Transverse colon (tissue), 4 donors: ENCODE data around the gene QRFP. TPM values are rescaled to one million over a fixed set of nuclear protein-coding genes. Genes with fewer than 3 reads are reported as not detected.

Experiments
- DNase-seq: peaks from one replicate; pipeline ENCODE4 v3.0.0-alpha.2; 2019
- H3K27ac ChIP-seq, 4 donors: fragments of 200-600 bp; sonication (generic); 2 replicates each; pipeline ENCODE4 v1.5.1; 2016 to 2018; ENCODE audit warnings: inconsistent platforms in 4 of 4
- H3K27me3 ChIP-seq: fragments of 200-600 bp; sonication (generic); 2 replicates; pipeline ENCODE4 v1.5.1; 2017; ENCODE audit warnings: inconsistent platforms
- H3K36me3 ChIP-seq, 4 donors: fragments of 200-600 bp; sonication (generic); 2 replicates each; pipeline ENCODE4 v1.5.1; 2017 to 2019; ENCODE audit warnings: inconsistent platforms in 4 of 4
- H3K4me1 ChIP-seq, 4 donors: fragments of 200-600 bp; sonication (generic); 2 replicates each; pipeline ENCODE4 v1.5.1; 2017 to 2020; ENCODE audit warnings: inconsistent platforms in 4 of 4
- H3K4me3 ChIP-seq, 4 donors: fragments of 200-600 bp; sonication (generic); 1 replicate in 1 of 4; 2 replicates in 3 of 4; pipeline versions ENCODE4 v1.5.1 to v1.6.1; 2017 to 2019; ENCODE audit warnings: inconsistent platforms in 4 of 4
- H3K9me3 ChIP-seq, 2 donors: fragments of 200-600 bp; sonication (generic); 2 replicates each; pipeline ENCODE4 v1.5.1; 2017 to 2019; ENCODE audit warnings: inconsistent platforms in 2 of 2
- EP300 ChIP-seq: sonication (generic); formaldehyde crosslinking; IDR thresholded peaks from one replicate; pipeline ENCODE4 v1.6.1; 2017; ENCODE audit warnings: antibody characterized with exemption, low read depth
- POLR2A ChIP-seq: fragments of 450-650 bp; IDR thresholded peaks from one replicate; pipeline ENCODE4 v1.6.1; 2016; ENCODE audit warnings: antibody characterized with exemption, mild to moderate bottlenecking, moderate library complexity
- POLR2AphosphoS5 ChIP-seq, 3 donors: sonication (generic); formaldehyde crosslinking; IDR thresholded peaks; one replicate each; pipeline ENCODE4 v1.6.1; 2016; ENCODE audit warnings: antibody characterized with exemption in 3 of 3
- WGBS, 2 donors: methylation state at CpG; one replicate each; pipeline ENCODE4 v1.1.5; 2018; ENCODE audit warnings: low coverage in 1 of 2; 5-methylcytosine and 5-hydroxymethylcytosine counted together
- in situ Hi-C, 4 donors: fragments of 200-750 bp; cut with MboI; loops; one replicate each; pipeline versions ENCODE4 v1.15.0 to v1.15.1; 2017; ENCODE audit warnings: low sequenced_read_pairs in 3 of 4, low pct_ligation_motif_present in 1 of 4, low pct_unique_long_range_greater_than_20kb in 1 of 4
- intact Hi-C: fragments of 100-400 bp; cut with DNase I; formaldehyde crosslinking; loops from one replicate; pipeline ENCODE4 v1.15.1; 2023; ENCODE audit warnings: low total_unique reads
- total RNA-seq, 4 donors: library from RNA; depleted of rRNA; stranded (reverse); fragments of >200 nt; gene quantifications; one replicate each; pipeline ENCODE4 v1.1.0, GENCODE V29; 2016
- TF ChIP-seq, protein P1 (sequence below), 5 experiments: fragments of 200-600 bp in 3 of 5; fragments of 450-650 bp in 2 of 5; sonication (generic) in 3 of 5; IDR thresholded peaks; 1 replicate in 2 of 5; 2 replicates in 3 of 5; pipeline ENCODE4 v1.5.1; 2016 to 2017; ENCODE audit warnings: antibody characterized with exemption in 5 of 5, inconsistent platforms in 3 of 5, mild to moderate bottlenecking in 2 of 5, moderate library complexity in 1 of 5

The QRFP gene
- total RNA-seq, 4 donors from 2014 or later = not detected

DNA sequence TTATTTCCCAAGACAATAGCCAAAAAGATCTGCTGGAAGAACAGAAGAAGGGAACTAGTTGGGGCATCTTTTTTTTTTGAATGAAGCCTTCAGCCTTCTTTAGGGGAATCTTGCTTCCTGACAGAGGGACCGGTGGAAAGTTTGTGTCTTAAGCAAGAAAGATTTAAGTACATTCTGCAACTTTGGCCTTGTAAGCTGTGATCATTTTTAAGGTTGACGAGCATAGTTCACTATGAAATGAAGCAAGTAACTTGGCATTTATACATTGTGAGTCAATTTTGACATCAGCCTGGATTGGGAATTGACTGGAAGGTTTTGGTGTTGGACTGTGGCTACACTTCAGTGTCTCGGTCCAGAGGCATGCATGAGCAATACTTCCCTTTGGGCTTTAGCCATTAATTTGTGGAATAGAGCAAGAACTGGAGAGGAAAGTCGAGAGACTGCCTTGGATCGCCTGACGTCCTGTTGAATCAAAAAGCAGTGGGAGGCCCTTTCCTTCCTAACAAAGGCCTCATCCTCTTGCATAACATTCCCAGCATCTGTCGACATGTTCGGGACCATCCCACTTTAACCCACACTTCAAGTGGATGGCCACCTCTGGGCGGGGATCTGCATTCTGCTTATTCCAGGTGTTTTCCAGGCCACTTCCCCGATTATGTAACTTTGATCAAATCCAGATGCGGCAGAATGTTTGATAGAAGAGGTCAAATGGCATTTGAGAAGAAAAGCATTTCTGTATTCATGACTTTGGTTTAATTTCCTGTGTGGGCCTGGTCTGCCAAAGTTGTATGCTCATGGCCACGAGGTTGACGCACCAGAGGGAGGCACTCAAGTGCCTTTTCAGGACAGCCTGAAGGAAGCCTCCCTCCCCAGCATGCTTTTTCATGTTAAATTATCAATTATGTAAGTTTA, 49.0 kb downstream of the QRFP start:
- 58 to 67% methylated on average over 5 to 13 of the region's 13 CpGs for WGBS, 2 donors
- no peak overlapping the region for H3K4me3 ChIP-seq
- H3K4me1 ChIP-seq = peaks cover 11 to 90% (median 51%) of the 10 kb centered on the region in 4 donors
- in situ Hi-C loops (no loop called here), intact Hi-C loops (loop anchor here (5.0 kb wide), 1 partner anchor 65 kb away; no protein-coding TSS in a partner anchor)
- H3K36me3 ChIP-seq = no peaks in the 10 kb centered on the region
- peak; percentile 59 for DNase-seq
- TF ChIP-seq POLR2AphosphoS5 (IDR thresholded peaks at IDR 0.05) (peak; percentile 64 to 82 (median 65)), EP300 (peak; percentile 72), POLR2A (no peak)
- TF ChIP-seq, protein P1, sequence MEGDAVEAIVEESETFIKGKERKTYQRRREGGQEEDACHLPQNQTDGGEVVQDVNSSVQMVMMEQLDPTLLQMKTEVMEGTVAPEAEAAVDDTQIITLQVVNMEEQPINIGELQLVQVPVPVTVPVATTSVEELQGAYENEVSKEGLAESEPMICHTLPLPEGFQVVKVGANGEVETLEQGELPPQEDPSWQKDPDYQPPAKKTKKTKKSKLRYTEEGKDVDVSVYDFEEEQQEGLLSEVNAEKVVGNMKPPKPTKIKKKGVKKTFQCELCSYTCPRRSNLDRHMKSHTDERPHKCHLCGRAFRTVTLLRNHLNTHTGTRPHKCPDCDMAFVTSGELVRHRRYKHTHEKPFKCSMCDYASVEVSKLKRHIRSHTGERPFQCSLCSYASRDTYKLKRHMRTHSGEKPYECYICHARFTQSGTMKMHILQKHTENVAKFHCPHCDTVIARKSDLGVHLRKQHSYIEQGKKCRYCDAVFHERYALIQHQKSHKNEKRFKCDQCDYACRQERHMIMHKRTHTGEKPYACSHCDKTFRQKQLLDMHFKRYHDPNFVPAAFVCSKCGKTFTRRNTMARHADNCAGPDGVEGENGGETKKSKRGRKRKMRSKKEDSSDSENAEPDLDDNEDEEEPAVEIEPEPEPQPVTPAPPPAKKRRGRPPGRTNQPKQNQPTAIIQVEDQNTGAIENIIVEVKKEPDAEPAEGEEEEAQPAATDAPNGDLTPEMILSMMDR (IDR thresholded peaks at IDR 0.05) = no peak
- peak overlapping the region; percentile 94 to 99 (median 97) for H3K27ac ChIP-seq
- no peaks in the 10 kb centered on the region for H3K9me3 ChIP-seq
- no peaks in the 10 kb centered on the region for H3K27me3 ChIP-seq

DNA sequence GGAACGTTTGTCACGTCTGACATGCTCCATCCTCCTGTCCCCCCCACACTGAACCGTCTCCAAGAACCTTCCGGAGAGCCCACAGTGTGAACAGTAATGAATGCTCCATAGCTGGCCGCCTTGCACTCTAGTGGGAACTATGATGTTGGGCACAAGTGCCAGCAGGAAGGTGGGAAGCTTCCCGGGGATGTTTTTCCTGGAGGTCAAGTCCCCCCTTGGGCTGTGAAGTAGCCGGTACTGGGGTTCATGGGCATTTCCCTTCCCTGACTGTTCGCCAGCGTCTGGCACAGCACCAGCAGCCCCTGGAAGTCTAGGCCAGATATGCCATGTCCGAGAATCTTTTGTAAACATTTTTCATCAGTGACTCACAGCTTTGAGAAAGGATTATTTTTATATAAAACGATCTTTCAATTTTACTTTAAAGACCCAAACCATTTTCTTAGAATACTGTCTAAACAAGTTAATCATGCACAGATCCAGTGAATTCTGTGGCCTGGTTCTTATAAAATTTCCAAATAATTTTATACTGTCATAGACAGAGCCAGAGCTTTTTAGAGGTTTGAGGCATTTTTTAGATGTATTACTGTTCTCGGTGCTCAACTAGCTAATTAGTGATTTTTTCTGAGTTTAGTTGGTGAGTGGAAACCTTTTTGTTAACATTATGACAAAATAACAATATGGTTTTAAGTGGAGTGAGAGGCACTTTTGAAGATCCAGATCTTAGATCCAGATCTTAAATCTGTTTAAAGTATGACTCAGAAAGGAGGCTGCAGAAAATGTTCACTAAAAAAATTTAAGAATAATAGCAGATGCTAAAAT, 49.9 kb downstream of the QRFP start:
- H3K36me3 ChIP-seq = no peaks in the 10 kb centered on the region
- H3K27me3 ChIP-seq = no peaks in the 10 kb centered on the region
- DNase-seq = no peak
- in situ Hi-C loops = no loop called here
- peaks cover 14 to 93% (median 59%) of the 10 kb centered on the region in 4 donors for H3K4me1 ChIP-seq
- intact Hi-C loops = loop anchor here (5.0 kb wide), 1 partner anchor 64 kb away; no protein-coding TSS in a partner anchor
- TF ChIP-seq, protein P1 (IDR thresholded peaks at IDR 0.05) = no peak
- peak in 2 of 3 donors; percentile 5 to 26 for TF ChIP-seq POLR2AphosphoS5 (IDR thresholded peaks at IDR 0.05)
- peak overlapping the region; percentile 94 to 99 (median 97) for H3K27ac ChIP-seq
- 45 to 54% methylated on average over 3 to 12 of the region's 12 CpGs for WGBS, 2 donors
- H3K9me3 ChIP-seq = no peaks in the 10 kb centered on the region
- peak overlapping the region in 1 of 4 donors; percentile 9 for H3K4me3 ChIP-seq

DNA sequence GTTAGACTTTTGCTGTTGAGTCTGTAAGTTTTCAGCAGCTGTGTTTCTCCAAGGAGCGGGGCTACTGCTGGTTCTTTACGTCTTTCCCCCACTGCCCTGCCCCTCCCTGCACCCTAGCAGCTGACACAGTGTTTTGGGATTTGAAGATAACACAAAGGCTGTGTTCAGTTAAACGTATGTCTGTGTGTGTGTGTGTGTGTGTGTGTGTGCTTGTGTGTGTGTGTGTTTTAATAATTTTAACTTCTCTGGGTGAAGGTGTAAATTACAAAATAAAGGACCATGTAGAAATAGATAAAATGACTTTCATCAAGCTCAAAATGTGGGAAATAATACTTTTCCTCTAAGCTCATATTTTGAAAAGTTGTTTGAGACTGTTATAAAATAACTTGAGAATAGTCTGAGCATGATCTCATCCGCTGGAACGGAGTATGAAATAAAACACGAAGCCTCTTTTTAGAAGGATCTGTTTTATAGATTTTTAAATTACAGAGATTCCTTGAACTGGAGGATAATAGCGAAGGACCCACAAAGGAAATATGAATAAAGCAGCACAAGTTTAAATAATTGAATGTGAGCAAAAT, 50.6 kb downstream of the QRFP start:
- Histone ChIP-seq H3K9me3 (no peaks in the 10 kb centered on the region), H3K27me3 (no peaks in the 10 kb centered on the region), H3K36me3 (no peaks in the 10 kb centered on the region), H3K4me3 (peak overlapping the region in 1 of 4 donors; percentile 9), H3K4me1 (peaks cover 19 to 94% (median 64%) of the 10 kb centered on the region in 4 donors), H3K27ac (peak overlapping the region; percentile 94 to 99 (median 97))
- DNase-seq = no peak
- intact Hi-C loops (loop anchor here (5.0 kb wide), 1 partner anchor 64 kb away; no protein-coding TSS in a partner anchor), in situ Hi-C loops (no loop called here)
- 38 to 43% methylated on average over 7 of the region's 7 CpGs for WGBS, 2 donors
- TF ChIP-seq POLR2A (no peak), POLR2AphosphoS5 (IDR thresholded peaks at IDR 0.05) (no peak), EP300 (no peak)
- TF ChIP-seq, protein P1 (IDR thresholded peaks at IDR 0.05) = no peak
